Smooth muscle cell (in vitro differentiated cells): ENCODE results near the gene BTLA. TPM values are rescaled to one million over a fixed set of nuclear protein-coding genes. Genes with fewer than 3 reads are reported as not detected.

Experiments used
- DNase-seq: peaks from one replicate; lab custom pipeline; 2025; ENCODE audit not compliant: unreplicated experiment; lab: John Stamatoyannopoulos, UW
- H2AFZ ChIP-seq: fragments of 200-600 bp; sonication (generic); 2 replicates; pipeline ENCODE4 v1.6.0; 2016; ENCODE audit warnings: antibody characterized with exemption, low read depth, mild to moderate bottlenecking
- H3F3A ChIP-seq: fragments of 200-600 bp; sonication (generic); 2 replicates; pipeline ENCODE4 v1.6.0; 2017; ENCODE audit warnings: antibody characterized with exemption, low read depth
- H3K27ac ChIP-seq: fragments of 200-600 bp; sonication (generic); 2 replicates; pipeline ENCODE4 v1.5.1; 2016; ENCODE audit warnings: low read depth, mild to moderate bottlenecking
- H3K27me3 ChIP-seq: fragments of 200-600 bp; sonication (generic); 2 replicates; pipeline ENCODE4 v1.6.1; 2016; ENCODE audit warnings: low read depth, mild to moderate bottlenecking
- H3K36me3 ChIP-seq: fragments of 200-600 bp; sonication (generic); 2 replicates; pipeline ENCODE4 v1.5.1; 2016; ENCODE audit warnings: low read depth
- H3K4me1 ChIP-seq: fragments of 200-600 bp; sonication (generic); 2 replicates; pipeline ENCODE4 v1.5.1; 2016; ENCODE audit warnings: low read depth
- H3K4me2 ChIP-seq: fragments of 200-600 bp; sonication (generic); 2 replicates; pipeline ENCODE4 v1.6.0; 2016; ENCODE audit warnings: mild to moderate bottlenecking
- H3K4me3 ChIP-seq: fragments of 200-600 bp; sonication (generic); 2 replicates; pipeline ENCODE4 v1.5.1; 2016; ENCODE audit warnings: mild to moderate bottlenecking
- H3K79me2 ChIP-seq: fragments of 200-600 bp; sonication (generic); 2 replicates; pipeline ENCODE4 v1.6.0; 2016; ENCODE audit warnings: low read depth, mild to moderate bottlenecking
- H3K9ac ChIP-seq: fragments of 200-600 bp; sonication (generic); 2 replicates; pipeline ENCODE4 v1.6.0; 2016; ENCODE audit warnings: low read depth
- H3K9me3 ChIP-seq: fragments of 200-600 bp; sonication (generic); replicated peaks from 2 replicates; pipeline ENCODE4 v1.5.1; 2016; ENCODE audit warnings: low read depth
- H4K20me1 ChIP-seq: fragments of 200-600 bp; sonication (generic); 2 replicates; pipeline ENCODE4 v1.6.0; 2016; ENCODE audit warnings: low read depth
- WGBS: methylation state at CpG from one replicate; pipeline ENCODE4 v1.1.7; 2016; ENCODE audit warnings: low lambda C conversion rate; 5-methylcytosine and 5-hydroxymethylcytosine counted together
- polyA plus RNA-seq: library from polyadenylated mRNA; unstranded; fragments of >200 nt; fragmentation: Nextera tagmentation; extraction: Ambion mirVana; gene quantifications from 2 replicates; pipeline ENCODE4 v1.2.1, GENCODE V29; 2016
- total RNA-seq: library from RNA; depleted of rRNA; stranded (reverse); fragments of >200 nt; gene quantifications from 2 replicates; pipeline ENCODE4 v1.2.3, GENCODE V29; 2014
- TF ChIP-seq, protein P1 (sequence below): fragments of 200-600 bp; sonication (generic); IDR thresholded peaks from 2 replicates; pipeline ENCODE4 v1.5.1; 2017; ENCODE audit warnings: borderline replicate concordance, mild to moderate bottlenecking, antibody characterized with exemption; ENCODE audit not compliant: insufficient read depth, poor library complexity, severe bottlenecking

Gene BTLA, protein sequence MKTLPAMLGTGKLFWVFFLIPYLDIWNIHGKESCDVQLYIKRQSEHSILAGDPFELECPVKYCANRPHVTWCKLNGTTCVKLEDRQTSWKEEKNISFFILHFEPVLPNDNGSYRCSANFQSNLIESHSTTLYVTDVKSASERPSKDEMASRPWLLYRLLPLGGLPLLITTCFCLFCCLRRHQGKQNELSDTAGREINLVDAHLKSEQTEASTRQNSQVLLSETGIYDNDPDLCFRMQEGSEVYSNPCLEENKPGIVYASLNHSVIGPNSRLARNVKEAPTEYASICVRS
- total RNA-seq (0.13 TPM in 1 of 2 replicates, not detected in the other), polyA plus RNA-seq (not detected in 2 replicates)

DNA sequence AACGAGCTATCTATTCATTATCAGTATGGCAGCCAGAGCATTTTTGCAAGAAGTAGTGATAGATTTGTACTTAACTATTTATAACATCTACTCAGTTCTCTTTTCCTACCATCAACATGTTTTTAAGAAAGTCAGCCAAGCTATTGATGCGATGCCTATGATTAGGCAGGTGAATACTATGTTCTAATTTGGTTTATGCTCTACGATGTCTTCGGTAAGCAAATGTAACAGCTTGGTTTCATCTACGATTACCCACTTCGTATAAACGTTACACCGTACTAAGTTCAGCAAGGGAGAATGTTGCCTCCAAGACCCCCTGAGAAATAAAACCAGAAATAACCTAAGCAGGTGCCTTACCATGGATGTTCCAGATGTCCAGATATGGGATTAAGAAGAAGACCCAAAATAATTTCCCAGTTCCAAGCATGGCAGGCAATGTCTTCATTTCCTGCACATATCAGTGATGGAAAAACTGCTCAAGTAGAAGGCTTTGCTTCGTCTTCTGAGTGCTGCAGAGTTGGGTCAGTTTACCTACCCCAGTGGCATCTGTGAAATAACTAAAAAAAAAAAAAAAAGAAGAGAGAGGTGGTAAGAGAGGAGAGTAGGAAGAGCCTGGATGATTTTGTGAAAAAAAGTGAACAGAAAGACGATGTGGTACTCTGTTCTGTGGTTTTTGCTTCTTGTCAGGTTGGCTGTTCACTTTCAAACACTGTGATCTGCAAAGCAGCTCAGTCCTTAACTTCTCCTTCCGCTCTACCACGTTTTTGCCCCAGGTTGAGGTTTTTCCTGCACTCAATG is at the start of gene BTLA:
TSS of gene BTLA (minus strand) at position 559 of the 798 bp plus-strand sequence. CDS start at position 445, 114 bp downstream.
- WGBS = 95% methylated on average over 12 of the region's 12 CpGs
- no peak within 1 kb of the TSS for H3K9ac ChIP-seq

DNA sequence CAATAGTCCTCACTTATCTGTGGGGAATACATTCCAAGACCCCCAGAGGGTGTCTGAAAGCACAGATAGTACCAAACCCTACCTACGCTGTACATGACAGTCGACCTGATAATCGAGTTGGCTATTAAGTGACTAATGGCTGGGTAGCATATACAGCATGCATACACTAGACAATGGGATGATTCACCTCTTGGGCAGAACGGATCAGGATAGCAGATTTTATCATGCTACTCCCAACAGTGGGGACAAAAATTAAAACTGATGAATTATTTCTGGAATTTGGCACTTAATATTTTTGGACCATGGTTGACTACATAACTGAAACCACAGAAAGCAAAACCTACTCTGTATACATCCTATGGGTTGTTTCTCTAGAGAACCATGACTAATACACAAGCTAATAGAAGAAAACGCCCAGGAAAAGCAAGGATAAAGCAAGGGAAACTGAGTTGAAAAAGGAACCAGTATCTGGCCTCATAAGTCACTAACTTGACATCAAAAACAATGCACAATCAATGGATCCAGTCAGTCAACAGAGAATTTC is 47.0 kb upstream of the BTLA start:
- no peak overlapping the region for H3K4me2 ChIP-seq
- WGBS = 79% methylated on average over 5 of the region's 5 CpGs
- H3K4me3 ChIP-seq = no peak overlapping the region
- TF ChIP-seq, protein P1, sequence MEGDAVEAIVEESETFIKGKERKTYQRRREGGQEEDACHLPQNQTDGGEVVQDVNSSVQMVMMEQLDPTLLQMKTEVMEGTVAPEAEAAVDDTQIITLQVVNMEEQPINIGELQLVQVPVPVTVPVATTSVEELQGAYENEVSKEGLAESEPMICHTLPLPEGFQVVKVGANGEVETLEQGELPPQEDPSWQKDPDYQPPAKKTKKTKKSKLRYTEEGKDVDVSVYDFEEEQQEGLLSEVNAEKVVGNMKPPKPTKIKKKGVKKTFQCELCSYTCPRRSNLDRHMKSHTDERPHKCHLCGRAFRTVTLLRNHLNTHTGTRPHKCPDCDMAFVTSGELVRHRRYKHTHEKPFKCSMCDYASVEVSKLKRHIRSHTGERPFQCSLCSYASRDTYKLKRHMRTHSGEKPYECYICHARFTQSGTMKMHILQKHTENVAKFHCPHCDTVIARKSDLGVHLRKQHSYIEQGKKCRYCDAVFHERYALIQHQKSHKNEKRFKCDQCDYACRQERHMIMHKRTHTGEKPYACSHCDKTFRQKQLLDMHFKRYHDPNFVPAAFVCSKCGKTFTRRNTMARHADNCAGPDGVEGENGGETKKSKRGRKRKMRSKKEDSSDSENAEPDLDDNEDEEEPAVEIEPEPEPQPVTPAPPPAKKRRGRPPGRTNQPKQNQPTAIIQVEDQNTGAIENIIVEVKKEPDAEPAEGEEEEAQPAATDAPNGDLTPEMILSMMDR = no peak
- peaks cover 4% of the 10 kb centered on the region for H3K79me2 ChIP-seq
- no peak overlapping the region for H3K9ac ChIP-seq
- H3F3A ChIP-seq = no peaks in the 10 kb centered on the region
- DNase-seq = no peak
- H3K36me3 ChIP-seq = peaks cover 11% of the 10 kb centered on the region
- peaks cover 11% of the 10 kb centered on the region for H4K20me1 ChIP-seq
- H3K27ac ChIP-seq = peak overlapping the region; percentile 30
- H3K27me3 ChIP-seq = no peaks in the 10 kb centered on the region
- H3K9me3 ChIP-seq = no peaks in the 10 kb centered on the region
- H3K4me1 ChIP-seq = no peaks in the 10 kb centered on the region
- no peak overlapping the region for H2AFZ ChIP-seq

More for the DNA sequence above, at the start of gene BTLA:
- no peaks in the 10 kb centered on the region for H3K9me3 ChIP-seq
- no peaks in the 10 kb centered on the region for H3F3A ChIP-seq
- TF ChIP-seq, protein P1 = no peak
- H3K79me2 ChIP-seq = no peaks in the 10 kb centered on the region
- no peaks in the 10 kb centered on the region for H3K36me3 ChIP-seq
- no peak for DNase-seq
- no peak within 1 kb of the TSS for H2AFZ ChIP-seq
- no peak within 1 kb of the TSS for H3K4me2 ChIP-seq
- H3K4me1 ChIP-seq = no peaks in the 10 kb centered on the region
- no peak within 1 kb of the TSS for H3K4me3 ChIP-seq
- H3K27ac ChIP-seq = no peak within 1 kb of the TSS
- no peaks in the 10 kb centered on the region for H4K20me1 ChIP-seq
- H3K27me3 ChIP-seq = no peaks in the 10 kb centered on the region

DNA sequence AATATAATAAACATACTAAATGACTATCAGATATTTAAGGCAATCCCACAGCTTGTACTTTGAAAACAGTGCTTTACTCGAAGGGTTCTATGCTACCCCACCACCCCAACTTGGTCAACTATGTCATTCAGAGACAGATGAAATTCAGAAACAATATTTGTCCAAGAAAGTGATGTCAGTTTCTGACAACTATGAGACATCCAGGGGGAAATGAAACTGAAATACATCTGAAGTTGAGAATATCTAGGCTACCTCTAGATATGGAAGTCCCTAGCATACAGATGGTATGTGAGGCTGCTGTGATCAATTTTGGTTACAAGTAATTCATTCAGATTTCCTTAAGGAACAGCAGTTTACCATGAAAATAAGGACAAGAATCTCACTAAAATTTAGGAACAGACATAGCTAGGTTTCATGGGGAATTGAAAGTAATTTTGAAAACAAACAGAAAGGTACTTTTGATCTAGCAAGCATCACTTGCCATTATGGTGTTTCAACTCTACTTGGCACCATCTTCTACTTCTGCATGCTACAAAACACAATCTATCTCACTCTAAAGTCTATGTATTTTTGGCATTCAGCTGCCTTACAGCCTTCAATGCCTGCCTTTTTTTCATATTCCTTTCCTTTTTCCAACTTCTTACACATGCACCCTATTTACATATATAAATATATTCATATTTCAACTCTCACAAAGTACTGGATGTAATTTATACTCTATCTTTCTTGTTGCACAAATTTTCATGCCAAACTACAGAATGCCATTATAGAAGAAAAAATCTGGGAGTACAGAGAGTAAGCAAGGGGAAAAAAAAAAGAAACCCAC is 40.8 kb upstream of the BTLA start:
- Histone ChIP-seq H3K36me3 (peaks cover 7% of the 10 kb centered on the region), H3K79me2 (no peaks in the 10 kb centered on the region), H3K4me2 (no peak overlapping the region), H3K4me1 (no peaks in the 10 kb centered on the region), H2AFZ (no peak overlapping the region), H3K27ac (no peak overlapping the region), H3F3A (no peaks in the 10 kb centered on the region), H3K9ac (no peak overlapping the region), H3K9me3 (no peaks in the 10 kb centered on the region), H3K27me3 (no peaks in the 10 kb centered on the region), H3K4me3 (no peak overlapping the region), H4K20me1 (no peaks in the 10 kb centered on the region)
- TF ChIP-seq, protein P1 = no peak
- WGBS = 97% methylated on average over 1 of the region's 1 CpG
- no peak for DNase-seq
